HL-60/S4 treated with retinoic acid at 250 ng/mL for 4 days and 3 days (cell line): ENCODE measurements around the gene NEMF.
"Not testable (repeated sequence)": the region's sequence is repeated elsewhere in the genome, so short reads cannot be mapped to it uniquely, and the experiment has no call there.

Experiments used
- in situ Hi-C: fragments of 300-500 bp; cut with MboI; formaldehyde crosslinking; loops from 2 replicates; pipeline ENCODE4 v1.7.0; 2022; ENCODE audit warnings: low sequenced_read_pairs

Gene NEMF

GRCh38 chr14:49766839-49767238 is 85.7 kb downstream of the NEMF start:
- in situ Hi-C loops = no loop called here

DNA sequence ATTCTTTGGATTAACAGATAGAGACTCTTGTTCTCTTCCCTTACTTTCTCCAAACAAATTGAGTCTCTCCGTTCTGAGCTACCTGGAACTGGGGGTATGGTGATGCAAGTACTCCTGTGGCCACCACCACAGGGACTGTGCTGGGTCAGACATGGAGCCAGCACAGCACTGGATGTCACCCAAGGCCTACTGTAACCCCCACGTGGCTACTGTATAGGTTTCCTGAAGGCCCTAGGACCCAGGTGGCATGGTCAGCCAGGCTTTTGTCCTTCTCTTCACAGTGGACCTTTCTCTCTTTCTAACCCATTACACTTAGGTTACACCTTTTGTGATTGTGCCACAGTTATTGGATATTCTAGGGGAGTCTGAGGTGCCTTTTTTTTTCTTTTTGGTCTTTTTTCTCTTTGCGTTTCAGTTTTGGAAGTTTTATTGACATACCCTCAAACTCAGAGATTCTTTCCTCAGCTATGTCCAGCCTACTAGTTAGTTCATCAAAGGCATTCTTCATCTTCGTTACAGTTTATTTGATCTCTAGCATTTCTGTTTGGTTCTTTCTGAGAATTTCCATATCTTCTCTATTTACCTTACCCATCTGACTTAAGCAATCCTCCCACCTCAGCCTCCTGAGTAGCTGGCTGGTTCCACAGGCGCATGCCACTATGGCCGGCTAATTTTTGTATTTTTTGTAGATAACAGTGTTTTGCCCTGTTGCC is 90.6 kb downstream of the NEMF start:
- in situ Hi-C loops = no loop called here

- in situ Hi-C loops = no loop called here
Observed at GRCh38 chr14:49755378-49755777, 97.2 kb downstream of the NEMF start.

GRCh38 chr14:49754570-49755097 is 98.0 kb downstream of the NEMF start:
- in situ Hi-C loops = no loop called here

GRCh38 chr14:49746476-49746875 is 106.1 kb downstream of the NEMF start:
- in situ Hi-C loops = not testable (repeated sequence)

- in situ Hi-C loops = no loop called here
Observed at GRCh38 chr14:49745191-49745590, 107.4 kb downstream of the NEMF start.

GRCh38 chr14:49735669-49736068 is 116.9 kb downstream of the NEMF start:
- in situ Hi-C loops = not testable (repeated sequence)

DNA sequence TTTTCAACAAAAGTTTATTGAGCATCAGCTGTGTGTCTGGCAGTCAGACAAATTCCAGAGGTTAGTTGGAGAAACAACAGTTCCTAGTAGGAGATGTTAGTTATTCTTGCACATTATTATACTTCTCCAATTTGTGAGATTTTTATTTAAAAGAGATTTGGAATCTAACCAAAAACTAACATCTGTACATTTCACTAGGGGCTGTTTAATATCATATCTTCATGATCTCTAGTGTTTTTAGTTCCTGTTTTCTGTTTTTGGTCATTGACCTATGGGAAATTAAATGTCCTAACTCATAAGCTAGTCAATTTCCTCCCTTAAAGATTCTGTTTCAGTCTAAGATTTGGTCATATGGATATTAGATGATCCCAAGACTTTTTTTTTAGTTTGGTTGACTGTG is 118.8 kb downstream of the NEMF start:
- in situ Hi-C loops = no loop called here

- in situ Hi-C loops = no loop called here
Observed at GRCh38 chr14:49732896-49733295, 119.7 kb downstream of the NEMF start.
